Gastrocnemius medialis (tissue), 4 donors: ENCODE results near the gene RFC5. TPM values are rescaled to one million over a fixed set of nuclear protein-coding genes. Genes with fewer than 3 reads are reported as not detected.

Source experiments
- ATAC-seq, 2 donors: fragments of 150-250 bp; one replicate each; pipeline ENCODE4 v1.9.1; 2016
- DNase-seq, 2 donors: peaks; one replicate each; pipeline ENCODE4 v3.0.0-alpha.2; 2019
- H3K27ac ChIP-seq, 4 donors: fragments of 200-600 bp; sonication (generic); 1 replicate in 1 of 4; 2 replicates in 3 of 4; pipeline ENCODE4 v1.5.1; 2016 to 2018; ENCODE audit warnings: mild to moderate bottlenecking in 2 of 4, moderate library complexity in 1 of 4
- H3K27me3 ChIP-seq, 3 donors: fragments of 200-600 bp; sonication (generic) in 2 of 3; 1 replicate in 1 of 3; 2 replicates in 2 of 3; pipeline versions ENCODE4 v1.5.1 to v1.6.0; 2016 to 2019; ENCODE audit warnings: mild to moderate bottlenecking in 1 of 3, moderate library complexity in 1 of 3
- H3K36me3 ChIP-seq, 2 donors: fragments of 200-600 bp; sonication (generic) in 1 of 2; one replicate each; pipeline ENCODE4 v1.5.1; 2017 to 2018
- H3K4me1 ChIP-seq, 2 donors: fragments of 200-600 bp; sonication (generic) in 1 of 2; one replicate each; pipeline ENCODE4 v1.5.1; 2016 to 2017; ENCODE audit warnings: mild to moderate bottlenecking in 2 of 2
- H3K4me3 ChIP-seq, 4 donors: fragments of 200-600 bp; sonication (generic) in 3 of 4; 1 replicate in 1 of 4; 2 replicates in 3 of 4; pipeline ENCODE4 v1.5.1; 2016 to 2019; ENCODE audit warnings: mild to moderate bottlenecking in 2 of 4
- H3K9me3 ChIP-seq, 3 donors: fragments of 200-600 bp; sonication (generic) in 2 of 3; 1 replicate in 1 of 3; 2 replicates in 2 of 3; pipeline ENCODE4 v1.5.1; 2016 to 2019
- CTCF ChIP-seq, 5 experiments: fragments of 450-650 bp in 3 of 5; fragments of 200-600 bp in 2 of 5; sonication (generic) in 2 of 5; IDR thresholded peaks in 4 of 5; conservative IDR thresholded peaks in 1 of 5; 1 replicate in 4 of 5; 2 replicates in 1 of 5; pipeline ENCODE4 v1.5.1; 2016 to 2019; ENCODE audit warnings: antibody characterized with exemption in 5 of 5, mild to moderate bottlenecking in 3 of 5, moderate library complexity in 3 of 5
- POLR2A ChIP-seq, 2 donors: fragments of 450-650 bp; IDR thresholded peaks; one replicate each; pipeline ENCODE4 v1.6.1; 2017; ENCODE audit warnings: antibody characterized with exemption in 2 of 2, mild to moderate bottlenecking in 2 of 2, moderate library complexity in 2 of 2
- in situ Hi-C, 4 donors: fragments of 200-750 bp; cut with MboI; loops; one replicate each; pipeline versions ENCODE4 v1.15.0 to v1.8.0; 2017; ENCODE audit warnings: low sequenced_read_pairs in 4 of 4
- intact Hi-C: fragments of 100-400 bp; cut with DNase I; formaldehyde crosslinking; loops from one replicate; pipeline ENCODE4 v1.15.1; 2023; ENCODE audit warnings: low total_unique reads
- total RNA-seq, 4 donors: library from RNA; depleted of rRNA; stranded (reverse); fragments of >200 nt; gene quantifications; one replicate each; pipeline versions ENCODE4 v1.1.0 to v1.2.3, GENCODE V29; 2016

RFC5 gene
- total RNA-seq, 4 donors from 2014 or later = 3.5 to 9.9 (median 5.4) TPM

DNA sequence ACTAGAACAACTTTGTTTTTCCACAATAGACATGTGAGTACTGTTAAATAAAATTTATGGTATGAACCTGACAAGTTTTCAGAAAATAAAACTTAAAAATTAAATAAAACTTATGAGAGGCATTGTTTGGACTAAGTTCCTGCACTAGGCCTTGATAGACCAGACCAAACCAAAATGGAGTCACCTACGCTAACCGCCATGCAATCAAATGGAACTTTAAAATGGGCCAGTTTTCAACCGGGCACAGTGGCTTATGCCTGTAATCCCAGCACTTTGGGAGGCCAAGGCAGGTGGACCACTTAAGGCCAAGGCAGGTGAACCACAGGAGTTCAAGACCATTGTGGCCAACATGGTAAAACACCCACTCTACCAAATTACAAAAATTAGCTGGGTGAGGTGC, 5.1 kb upstream of the RFC5 start:
- TF ChIP-seq CTCF (IDR thresholded peaks at IDR 0.05 in 4 of 5, conservative IDR thresholded peaks at IDR 0.05 in 1 of 5) (no peak), POLR2A (IDR thresholded peaks at IDR 0.05) (no peak)
- no peaks in the 10 kb centered on the region for H3K9me3 ChIP-seq
- no peak overlapping the region for H3K4me3 ChIP-seq
- no peak for DNase-seq
- in situ Hi-C loops (no loop called here), intact Hi-C loops (loop anchor here (10.0 kb wide), 1 partner anchor 93 kb away; the partner anchor contains the start of gene VSIG10)
- no peak for ATAC-seq
- peaks cover 4 to 5% of the 10 kb centered on the region in 2 donors for H3K4me1 ChIP-seq
- H3K36me3 ChIP-seq = no peaks in the 10 kb centered on the region
- H3K27ac ChIP-seq = no peak overlapping the region
- no peaks in the 10 kb centered on the region for H3K27me3 ChIP-seq

DNA sequence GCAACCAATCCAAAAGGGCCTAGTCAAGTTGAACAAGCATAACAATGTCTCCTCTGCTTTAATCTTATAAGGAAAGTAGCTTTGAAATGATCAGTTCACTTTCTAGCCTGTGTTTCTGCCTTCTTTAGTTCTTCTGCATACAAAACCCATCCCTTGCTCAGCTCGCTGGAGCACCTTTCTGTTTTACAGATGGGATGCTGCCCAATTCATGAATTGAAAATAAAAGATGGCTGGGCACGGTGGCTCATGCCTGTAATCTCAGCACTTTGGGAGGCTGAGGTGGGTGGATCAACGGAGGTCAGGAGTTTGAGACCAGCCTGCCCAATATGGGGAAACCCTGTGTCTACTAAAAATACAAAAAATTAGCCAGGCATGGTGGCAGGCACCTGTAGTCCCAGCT, 4.5 kb upstream of the RFC5 start:
- no peak for ATAC-seq
- DNase-seq = no peak
- in situ Hi-C loops = no loop called here
- TF ChIP-seq POLR2A (IDR thresholded peaks at IDR 0.05) (no peak), CTCF (IDR thresholded peaks at IDR 0.05 in 4 of 5, conservative IDR thresholded peaks at IDR 0.05 in 1 of 5) (no peak)
- Histone ChIP-seq H3K27ac (no peak overlapping the region), H3K4me1 (peaks cover 6% of the 10 kb centered on the region in 2 donors), H3K36me3 (no peaks in the 10 kb centered on the region), H3K27me3 (no peaks in the 10 kb centered on the region), H3K9me3 (no peaks in the 10 kb centered on the region), H3K4me3 (no peak overlapping the region)
- intact Hi-C loops = loop anchor here (10.0 kb wide), 1 partner anchor 93 kb away; the partner anchor contains the start of gene VSIG10

DNA sequence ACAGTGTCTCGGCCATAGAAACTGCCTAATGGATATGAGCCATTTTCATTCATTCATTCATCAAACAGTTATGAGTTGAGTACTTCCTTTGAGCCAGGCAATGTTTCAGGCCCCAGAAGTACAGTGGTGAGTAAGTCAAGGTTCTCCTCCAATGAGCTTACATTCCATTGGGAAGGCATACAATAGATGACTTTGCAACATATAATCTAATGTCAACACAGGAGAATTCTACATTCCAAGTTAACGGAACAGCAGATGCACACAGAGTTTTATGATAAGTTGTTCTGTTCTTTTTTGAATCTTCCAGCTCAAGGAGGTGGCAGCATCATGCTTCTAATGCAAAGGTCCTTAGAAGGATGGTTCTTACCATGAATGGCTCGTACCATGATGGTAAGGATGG, 3.2 kb upstream of the RFC5 start:
- H3K36me3 ChIP-seq = no peaks in the 10 kb centered on the region
- ATAC-seq = no peak
- no peak for DNase-seq
- no peak for TF ChIP-seq CTCF (IDR thresholded peaks at IDR 0.05 in 4 of 5, conservative IDR thresholded peaks at IDR 0.05 in 1 of 5)
- no peak for TF ChIP-seq POLR2A (IDR thresholded peaks at IDR 0.05)
- H3K27me3 ChIP-seq = no peaks in the 10 kb centered on the region
- in situ Hi-C loops = no loop called here
- intact Hi-C loops = loop anchor here (10.0 kb wide), 1 partner anchor 92 kb away; the partner anchor contains the start of gene VSIG10
- no peaks in the 10 kb centered on the region for H3K9me3 ChIP-seq
- H3K4me1 ChIP-seq = peaks cover 11 to 12% of the 10 kb centered on the region in 2 donors
- H3K27ac ChIP-seq = no peak overlapping the region
- H3K4me3 ChIP-seq = no peak overlapping the region

GRCh38 chr12:118015306-118015705, 1.2 kb upstream of the RFC5 start:
- in situ Hi-C loops (no loop called here), intact Hi-C loops (loop anchor here (10.0 kb wide), 1 partner anchor 89 kb away; the partner anchor contains the start of gene VSIG10)
- no peaks in the 10 kb centered on the region for H3K9me3 ChIP-seq
- TF ChIP-seq CTCF (IDR thresholded peaks at IDR 0.05 in 4 of 5, conservative IDR thresholded peaks at IDR 0.05 in 1 of 5) (no peak), POLR2A (IDR thresholded peaks at IDR 0.05) (no peak)
- H3K27me3 ChIP-seq = no peaks in the 10 kb centered on the region
- peaks cover 0 to 9% of the 10 kb centered on the region in 2 donors for H3K36me3 ChIP-seq
- H3K27ac ChIP-seq = no peak overlapping the region
- ATAC-seq (no peak), DNase-seq (no peak)
- no peak overlapping the region for H3K4me3 ChIP-seq
- H3K4me1 ChIP-seq = peaks cover 11 to 12% of the 10 kb centered on the region in 2 donors

DNA sequence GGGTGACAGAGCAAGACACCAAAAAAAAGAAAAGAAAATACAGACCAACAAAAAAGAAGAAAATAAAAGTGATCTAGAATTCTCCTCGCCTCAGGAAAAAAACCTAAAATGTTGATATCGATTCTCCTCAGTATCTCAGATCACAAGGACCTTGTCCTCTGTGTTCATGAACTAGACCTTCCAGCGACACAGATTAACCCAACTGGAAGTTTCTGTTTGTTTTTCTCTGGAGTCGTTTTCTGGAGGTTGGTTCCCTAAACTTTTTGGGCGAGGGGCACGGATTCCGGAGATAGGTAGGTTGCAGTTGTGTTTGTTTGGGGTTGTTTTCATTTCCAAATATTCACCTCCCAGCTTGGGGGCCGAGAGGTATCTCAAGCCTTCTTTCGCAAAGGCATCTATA, 559 bp upstream of the RFC5 start:
- in situ Hi-C loops (no loop called here), intact Hi-C loops (loop anchor here (2.0 to 10.0 kb wide), 3 partner anchors 37 to 89 kb away; partner anchors contain the start of genes VSIG10 and WSB2)
- H3K36me3 ChIP-seq = peaks cover 0 to 11% of the 10 kb centered on the region in 2 donors
- no peaks in the 10 kb centered on the region for H3K27me3 ChIP-seq
- peaks cover 11 to 12% of the 10 kb centered on the region in 2 donors for H3K4me1 ChIP-seq
- peak overlapping the region; percentile 81 to 97 (median 92) for H3K4me3 ChIP-seq
- no peak for DNase-seq
- H3K27ac ChIP-seq = peak overlapping the region in 1 of 4 donors; percentile 73
- TF ChIP-seq CTCF (IDR thresholded peaks at IDR 0.05 in 4 of 5, conservative IDR thresholded peaks at IDR 0.05 in 1 of 5) = no peak
- TF ChIP-seq POLR2A (IDR thresholded peaks at IDR 0.05) = no peak
- peak in 1 of 2 donors; percentile 6 for ATAC-seq
- no peaks in the 10 kb centered on the region for H3K9me3 ChIP-seq
